Left cardiac atrium (tissue), 4 donors: Measurements from ENCODE around the gene PLD6. TPM values are rescaled to one million over a fixed set of nuclear protein-coding genes. Genes with fewer than 3 reads are reported as not detected.

Experiments
- ATAC-seq, 2 donors: fragments of 200-7000 bp; cut with Tn5 transposase; one replicate each; pipeline ENCODE4 v1.9.1; 2020; ENCODE audit warnings: mild to moderate bottlenecking in 2 of 2, moderate library complexity in 2 of 2
- DNase-seq: peaks from one replicate; pipeline ENCODE4 v3.0.0-alpha.2; 2020
- intact Hi-C, 2 donors: fragments of 100-400 bp; cut with DNase I; formaldehyde crosslinking; loops; one replicate each; pipeline versions ENCODE4 v1.14.1 to v1.15.1; 2022 to 2023
- total RNA-seq, 2 donors: library from RNA; stranded (reverse); fragmentation: NEBNext Ultra II Directional; extraction: Animal tissue kit (Norgen Biotek cat#: 25700); gene quantifications; one replicate each; pipeline ENCODE4 v1.2.1, GENCODE V29; 2021
- donor health status: DM: no; HTN: yes; CAD: no.
- donor health status: DM: no; HTN: yes; CAD: no; lungs with severe emphysema.
- donor health status: DM: yes; HTN: yes; CAD: no.
- donor health status: Dilated cardiomyopathy.

PLD6 gene
- total RNA-seq, 2 donors from 2014 or later = 5.6 to 5.8 TPM

DNA sequence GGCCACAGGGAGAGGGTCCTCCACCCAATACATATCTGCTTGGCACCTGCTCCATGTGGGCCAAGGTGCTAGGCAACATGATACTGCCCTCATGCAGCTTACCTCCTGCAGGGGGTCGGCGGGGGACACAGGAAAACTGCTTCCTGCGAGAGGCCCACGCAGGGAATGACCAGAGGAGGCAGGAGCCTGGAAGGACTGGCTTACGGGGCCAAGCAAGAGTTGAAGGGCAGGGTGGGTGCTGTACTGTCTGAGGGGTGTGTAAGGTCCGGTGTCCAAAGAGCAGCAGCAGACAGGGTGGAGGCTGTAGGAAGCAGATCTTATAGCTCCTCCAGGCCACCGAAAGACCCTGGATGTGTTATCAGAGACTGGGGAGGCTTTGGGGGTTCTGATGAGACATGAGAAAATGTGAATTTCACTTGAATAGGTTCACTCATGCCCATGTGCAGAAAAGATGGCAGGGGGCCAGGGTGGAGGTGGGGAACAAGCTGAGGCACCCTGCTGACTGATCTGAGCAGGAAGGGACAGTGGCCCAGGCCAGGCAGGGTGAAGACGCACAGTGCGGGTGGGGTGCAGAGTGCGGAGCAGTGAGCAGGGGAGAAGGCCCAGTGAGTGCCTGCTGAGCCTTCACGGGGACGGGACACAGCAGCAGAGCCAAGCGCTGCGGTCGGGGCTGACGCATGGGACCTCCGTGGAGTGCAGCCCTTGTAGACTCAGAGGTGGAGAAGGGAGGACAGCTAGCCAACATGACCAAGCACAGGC is 22.6 kb upstream of the PLD6 start:
- intact Hi-C loops = no loop called here
- ATAC-seq (peak in 1 of 2 donors; percentile 17), DNase-seq (no peak)

DNA sequence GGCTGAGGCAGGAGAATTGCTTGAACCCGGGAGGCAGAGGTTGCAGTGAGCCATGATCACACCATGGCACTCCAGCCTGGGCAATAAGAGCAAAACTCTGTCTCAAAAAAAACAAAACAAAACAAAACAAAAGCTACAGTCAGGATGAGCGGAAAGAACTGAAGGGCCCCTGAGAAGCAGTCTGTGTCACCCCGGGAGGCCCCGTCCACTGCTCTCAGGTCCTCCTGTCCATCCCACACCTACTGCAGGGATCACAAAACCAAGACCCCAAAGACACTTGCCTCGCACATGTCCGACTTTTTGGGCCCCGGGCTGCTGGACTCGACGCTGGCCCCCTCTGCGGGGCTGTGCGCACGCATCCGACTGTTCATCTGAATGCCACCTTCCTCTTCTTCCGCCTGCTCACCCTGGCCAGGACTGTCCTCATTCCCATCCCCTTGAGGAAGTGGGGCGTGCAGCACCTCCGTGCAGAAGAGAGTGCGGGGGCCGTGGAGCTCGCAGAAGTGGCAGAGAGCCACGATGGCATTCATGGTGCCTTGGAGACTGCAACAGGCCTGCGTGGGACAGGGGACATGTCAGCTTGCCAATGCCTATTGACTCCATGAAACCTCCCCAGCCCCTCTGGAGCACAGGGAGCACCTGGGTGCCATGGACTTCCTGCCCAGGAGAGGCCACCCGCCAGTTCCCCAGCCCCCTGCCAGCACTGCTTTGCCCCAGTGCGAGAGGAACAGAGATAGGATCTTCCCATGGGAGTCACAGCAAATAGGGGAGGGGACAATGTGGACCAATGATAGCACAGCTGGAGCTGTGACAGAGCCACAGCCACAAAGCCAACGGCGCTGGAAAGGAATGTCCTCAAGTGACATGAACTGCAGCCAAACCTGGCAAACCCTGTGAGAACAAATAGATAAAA is 21.7 kb upstream of the PLD6 start:
- intact Hi-C loops = no loop called here
- DNase-seq (no peak), ATAC-seq (peak; percentile 86 to 88)

DNA sequence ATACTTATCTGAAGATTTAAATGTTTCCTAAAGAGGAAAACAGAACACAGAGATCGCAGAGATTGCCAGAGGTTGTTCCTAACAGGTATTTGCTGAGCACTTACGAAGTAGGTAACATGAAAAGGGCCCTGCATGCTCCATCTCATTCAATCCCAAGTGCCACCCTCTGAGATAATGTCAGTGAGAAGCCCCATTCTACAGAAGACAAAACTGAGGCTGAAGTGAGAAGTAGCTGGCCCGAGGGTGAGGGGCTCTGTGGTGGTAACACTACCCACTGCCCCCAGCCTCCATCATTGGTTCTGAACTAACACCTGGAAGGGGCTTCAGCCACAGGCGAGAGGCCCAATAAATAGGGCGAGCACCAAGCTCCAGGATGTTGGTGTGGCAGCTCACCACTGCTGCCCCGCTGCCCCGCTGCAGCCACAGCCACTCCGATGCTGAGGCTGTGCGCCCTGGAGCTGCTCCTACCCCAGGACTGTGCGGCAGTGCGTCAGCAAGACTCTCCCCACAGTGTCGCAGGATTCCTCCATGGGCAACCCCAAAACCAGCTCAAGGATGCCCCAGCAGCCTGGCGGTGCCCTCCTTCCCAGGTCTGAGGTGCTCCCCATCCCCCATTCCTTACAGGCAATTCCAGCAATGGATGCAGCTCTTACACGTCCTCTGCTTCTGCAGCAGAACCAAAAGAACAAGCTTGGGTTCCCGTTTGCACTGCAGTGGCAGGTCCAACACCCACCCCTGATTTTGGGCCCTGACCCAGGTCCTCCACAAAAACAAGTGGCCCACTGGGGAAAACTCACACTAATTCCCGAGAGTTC is 20.5 kb upstream of the PLD6 start:
- ATAC-seq = no peak
- intact Hi-C loops = no loop called here
- DNase-seq = no peak

DNA sequence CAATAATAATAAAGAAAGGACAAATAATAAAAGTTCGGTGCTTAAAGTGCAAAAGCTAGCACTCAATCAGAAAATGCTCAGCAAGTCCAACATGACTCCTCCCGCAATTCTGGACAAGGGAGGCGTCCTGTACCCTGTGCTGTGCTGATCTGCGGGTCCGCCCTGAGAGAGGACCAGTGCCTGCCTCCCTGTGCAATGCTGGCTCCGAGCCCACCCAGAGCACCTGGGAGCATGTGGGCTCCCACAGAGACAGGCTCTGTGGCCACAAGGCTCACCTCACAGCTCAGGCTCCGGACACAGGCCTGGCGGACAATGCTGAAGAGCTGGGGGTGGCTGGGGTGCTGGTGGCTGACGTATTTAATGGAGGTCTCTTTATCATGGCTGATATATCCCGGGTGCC is 19.8 kb upstream of the PLD6 start:
- DNase-seq (no peak), ATAC-seq (no peak)
- intact Hi-C loops = no loop called here

DNA sequence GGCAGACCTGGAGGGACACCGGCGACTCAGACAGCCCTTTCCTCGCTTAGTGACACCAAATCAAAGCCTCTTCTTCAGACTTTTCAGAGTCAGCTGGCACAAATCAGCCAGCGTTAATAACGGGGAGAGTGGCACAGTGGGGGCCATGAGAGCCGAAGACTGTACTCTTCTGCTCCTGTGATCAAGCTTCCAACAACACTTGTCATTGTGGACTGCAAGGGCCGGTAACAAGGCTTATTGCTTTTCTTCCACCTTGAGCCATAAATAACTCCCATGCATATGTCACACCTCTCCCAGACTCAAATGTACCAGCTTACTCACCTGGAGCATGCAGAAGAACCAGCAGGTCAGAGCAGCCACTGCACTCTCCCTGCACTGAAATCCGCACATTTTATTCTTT is 18.0 kb upstream of the PLD6 start:
- DNase-seq (no peak), ATAC-seq (no peak)
- intact Hi-C loops = no loop called here

GRCh38 chr17:17223736-17224135 is 17.6 kb upstream of the PLD6 start:
- DNase-seq (no peak), ATAC-seq (no peak)
- intact Hi-C loops = no loop called here

DNA sequence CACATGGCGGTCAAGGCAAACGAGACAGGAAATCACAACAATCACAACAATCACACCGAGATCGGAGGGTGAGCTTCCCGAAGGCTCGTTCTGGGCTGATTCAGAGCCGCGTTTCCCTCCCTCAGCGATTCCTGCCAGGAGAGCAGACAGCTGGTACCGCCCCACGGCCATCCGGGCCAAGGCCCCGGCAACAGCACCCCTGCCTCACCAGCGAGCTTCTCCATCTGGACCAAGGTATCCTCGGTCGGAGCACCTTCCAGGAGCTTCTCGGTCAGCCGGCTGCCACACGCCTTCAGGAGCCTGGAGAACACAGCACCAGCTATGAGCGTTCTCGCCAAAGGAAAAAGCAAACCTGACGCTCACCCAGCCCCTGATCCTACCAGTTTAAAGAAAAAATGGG is 15.2 kb upstream of the PLD6 start:
- ATAC-seq = no peak
- intact Hi-C loops = no loop called here
- no peak for DNase-seq

- DNase-seq (no peak), ATAC-seq (no peak)
- intact Hi-C loops = no loop called here
Measured at GRCh38 chr17:17220529-17220928, 14.4 kb upstream of the PLD6 start.

DNA sequence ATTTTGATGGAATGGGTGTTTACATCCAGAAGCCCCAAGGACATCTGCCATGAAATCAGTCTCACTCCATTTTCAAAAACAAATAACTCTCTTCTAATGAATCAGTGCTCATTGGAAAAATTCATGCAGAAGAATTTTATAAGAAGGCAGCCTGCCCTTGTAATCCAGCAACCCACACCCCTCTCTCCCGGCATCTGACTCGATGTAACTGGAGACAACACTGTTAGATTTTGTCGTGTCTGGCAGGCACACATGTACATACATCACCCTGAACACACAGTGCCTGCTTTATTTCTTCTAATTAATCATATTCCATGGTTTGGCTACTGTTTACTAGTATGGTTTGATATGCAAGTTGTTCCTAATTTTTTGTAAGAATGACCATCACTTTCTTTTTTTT is 11.9 kb upstream of the PLD6 start:
- intact Hi-C loops = no loop called here
- ATAC-seq (no peak), DNase-seq (no peak)

DNA sequence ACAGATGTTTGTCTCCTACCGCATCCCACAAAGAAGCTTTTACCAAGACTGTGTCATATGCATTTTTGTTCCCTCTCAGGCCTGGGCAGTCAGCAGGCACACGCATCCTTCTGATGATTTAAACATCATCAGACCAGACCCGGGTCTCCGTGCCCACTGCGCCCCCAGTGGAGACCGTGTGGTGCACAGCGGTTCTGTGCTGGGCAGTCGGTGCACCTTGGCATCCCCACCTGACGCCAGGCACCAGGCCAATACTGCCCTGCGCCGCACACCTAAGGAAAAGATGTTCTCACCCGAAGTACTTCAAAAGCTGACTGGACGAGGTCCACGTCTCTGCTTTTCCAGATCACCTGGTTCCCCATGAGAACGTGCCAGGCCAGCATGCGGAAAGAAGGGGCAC is 10.6 kb upstream of the PLD6 start:
- DNase-seq (no peak), ATAC-seq (no peak)
- intact Hi-C loops = no loop called here

DNA sequence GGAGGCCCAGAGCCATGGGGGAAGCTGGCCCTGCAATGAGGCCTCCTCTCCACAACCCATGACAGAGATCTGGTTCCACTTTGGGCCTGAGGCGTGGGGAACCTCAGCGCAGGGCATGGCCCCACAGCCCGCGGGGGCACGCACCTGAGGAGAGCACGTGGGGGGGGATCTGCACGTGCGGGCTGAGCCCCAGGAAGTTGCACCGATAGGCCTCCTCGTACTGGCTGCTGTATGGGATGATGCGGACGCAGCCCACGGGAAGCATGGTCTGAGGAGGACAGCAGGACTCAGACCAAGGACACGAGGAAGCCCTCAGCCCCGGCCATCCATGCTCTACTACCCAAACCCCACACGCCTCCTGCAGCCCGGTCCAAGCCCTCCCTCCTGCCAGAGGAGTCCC is 10.1 kb upstream of the PLD6 start:
- DNase-seq = no peak
- no peak for ATAC-seq
- intact Hi-C loops = no loop called here

GRCh38 chr17:17215575-17215974 is 9.4 kb upstream of the PLD6 start:
- intact Hi-C loops = no loop called here
- DNase-seq (no peak), ATAC-seq (no peak)

GRCh38 chr17:17214646-17215436 is 8.7 kb upstream of the PLD6 start:
- intact Hi-C loops = no loop called here
- ATAC-seq = no peak
- no peak for DNase-seq

DNA sequence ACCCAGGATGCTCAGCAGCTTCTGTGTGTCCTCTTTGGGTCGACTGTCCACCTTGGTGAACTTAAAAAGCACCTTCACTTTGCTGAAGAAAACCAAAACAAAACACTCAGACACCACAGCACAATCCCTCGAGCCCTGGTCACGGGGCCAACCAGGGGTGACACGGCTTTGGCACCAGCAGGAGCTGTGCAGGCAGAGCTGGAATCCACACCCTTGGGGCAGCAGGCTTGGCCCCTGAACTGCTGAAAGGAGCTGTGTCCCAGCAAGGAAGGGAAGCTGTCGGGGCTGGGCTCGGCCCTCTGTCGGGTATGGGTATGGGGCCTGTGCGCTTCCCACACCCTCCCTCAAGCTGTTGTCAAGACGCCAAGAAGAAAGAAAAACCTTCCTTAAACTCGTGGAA is 7.6 kb upstream of the PLD6 start:
- DNase-seq = no peak
- intact Hi-C loops = no loop called here
- ATAC-seq = peak in 1 of 2 donors; percentile 62

GRCh38 chr17:17207998-17208397 is 1.9 kb upstream of the PLD6 start:
- ATAC-seq = no peak
- intact Hi-C loops = no loop called here
- DNase-seq = no peak

- peak in 1 of 2 donors; percentile 7 for ATAC-seq
- intact Hi-C loops = no loop called here
- DNase-seq = no peak
Measured at GRCh38 chr17:17206913-17207335, 791 bp upstream of the PLD6 start.

GRCh38 chr17:17205368-17206123 is 587 bp downstream of the PLD6 start:
- DNase-seq = peak; percentile 57
- peak; percentile 38 to 61 for ATAC-seq
- intact Hi-C loops = no loop called here

GRCh38 chr17:17204635-17205231 is 1.4 kb downstream of the PLD6 start:
- no peak for DNase-seq
- intact Hi-C loops = loop anchor here in 1 of 2 donors (5.0 kb wide), 1 partner anchor 33 kb away; the partner anchor contains the start of gene FLCN
- ATAC-seq = no peak
